HEK293 (cell line): Measurements from ENCODE around the gene AUH.
"Not testable (repeated sequence)": the region's sequence is repeated elsewhere in the genome, so short reads cannot be mapped to it uniquely, and the experiment has no call there.

ENCODE experiments used
- CTCF ChIA-PET: fragments of 350-600 bp; formaldehyde crosslinking; extraction: SDS; loops from one replicate; lab custom pipeline; 2021; ENCODE audit warnings: antibody characterized with exemption; lab: Yijun Ruan, JAX
- POLR2A ChIA-PET: fragments of 300-600 bp; formaldehyde crosslinking; extraction: SDS; loops from one replicate; lab custom pipeline; 2020; ENCODE audit warnings: antibody characterized with exemption, inconsistent platforms; lab: Yijun Ruan, JAX
- H3K27ac ChIP-seq: fragments of 200-500 bp; sonication (Bioruptor generic); 2 replicates; pipeline ENCODE4 v1.5.1; 2014; ENCODE audit warnings: low read depth, low read length, control low read depth, inconsistent platforms; ENCODE audit errors: extremely low read depth
- H3K36me3 ChIP-seq, 2 experiments: fragments of 200-500 bp in 1 of 2; sonication (Bioruptor generic) in 1 of 2; 1 replicate in 1 of 2; 2 replicates in 1 of 2; pipeline ENCODE4 v1.5.1; 2014 to 2017; ENCODE audit warnings: inconsistent platforms in 2 of 2, low read length in 2 of 2; ENCODE audit not compliant: control insufficient read depth in 2 of 2, insufficient read depth in 1 of 2
- H3K4me1 ChIP-seq: fragments of 200-500 bp; sonication (Bioruptor generic); 2 replicates; pipeline ENCODE4 v1.5.1; 2014; ENCODE audit warnings: mild to moderate bottlenecking, low read length, inconsistent platforms; ENCODE audit not compliant: control insufficient read depth, insufficient read depth
- H3K4me3 ChIP-seq: 2 replicates; pipeline ENCODE4 v1.5.1; 2011; ENCODE audit warnings: low read depth, mild to moderate bottlenecking, control low read depth, low read length, moderate library complexity
- H3K9me3 ChIP-seq: fragments of 200-500 bp; sonication (Bioruptor generic); 2 replicates; pipeline ENCODE4 v1.5.1; 2014; ENCODE audit warnings: low read depth, low read length, inconsistent platforms; ENCODE audit not compliant: control insufficient read depth, insufficient read depth
- AEBP2 ChIP-seq: fragments of 450-650 bp; formaldehyde crosslinking; IDR thresholded peaks from 2 replicates; pipeline ENCODE4 v1.5.1; 2016; ENCODE audit warnings: missing biosample characterization, missing genetic modification characterization, borderline replicate concordance
- ATF2 ChIP-seq: fragments of 450-650 bp; formaldehyde crosslinking; IDR thresholded peaks from 2 replicates; pipeline ENCODE4 v1.5.1; 2016; ENCODE audit warnings: missing biosample characterization, missing genetic modification characterization, low read depth
- IKZF3 ChIP-seq: fragments of 450-650 bp; IDR thresholded peaks from 2 replicates; pipeline ENCODE4 v1.5.0; 2018; ENCODE audit warnings: missing biosample characterization, mild to moderate bottlenecking, missing genetic modification characterization, moderate library complexity
- PBX3 ChIP-seq: sonication (generic); formaldehyde crosslinking; IDR thresholded peaks from 2 replicates; pipeline ENCODE4 v1.8.1; 2022; ENCODE audit warnings: mild to moderate bottlenecking, moderate library complexity, missing genetic modification reagents
- SCRT2 ChIP-seq: fragments of 450-650 bp; formaldehyde crosslinking; IDR thresholded peaks from 2 replicates; pipeline ENCODE4 v1.5.1; 2016; ENCODE audit warnings: missing biosample characterization, missing genetic modification characterization
- ZBTB10 ChIP-seq: fragments of 450-650 bp; formaldehyde crosslinking; IDR thresholded peaks from 2 replicates; pipeline ENCODE4 v1.5.1; 2016; ENCODE audit warnings: missing biosample characterization, missing genetic modification characterization
- ZNF155 ChIP-seq: fragments of 450-650 bp; formaldehyde crosslinking; IDR thresholded peaks from 2 replicates; pipeline ENCODE4 v1.5.1; 2016; ENCODE audit warnings: missing biosample characterization, missing genetic modification characterization
- ZNF404 ChIP-seq: fragments of 450-650 bp; formaldehyde crosslinking; IDR thresholded peaks from 2 replicates; pipeline ENCODE4 v1.5.1; 2017; ENCODE audit warnings: missing biosample characterization, missing genetic modification characterization
- ZNF558 ChIP-seq: fragments of 450-650 bp; formaldehyde crosslinking; IDR thresholded peaks from 2 replicates; pipeline ENCODE4 v1.5.1; 2016; ENCODE audit warnings: missing biosample characterization, missing genetic modification characterization
- ZNF654 ChIP-seq: fragments of 450-650 bp; formaldehyde crosslinking; IDR thresholded peaks from 2 replicates; pipeline ENCODE4 v1.5.1; 2016; ENCODE audit warnings: low read depth, missing biosample characterization, missing genetic modification characterization
- ZNF677 ChIP-seq: fragments of 450-650 bp; IDR thresholded peaks from 2 replicates; pipeline ENCODE4 v1.5.0; 2018; ENCODE audit warnings: missing biosample characterization, mild to moderate bottlenecking, missing genetic modification characterization, moderate library complexity
- ZNF76 ChIP-seq: fragments of 450-650 bp; formaldehyde crosslinking; IDR thresholded peaks from 2 replicates; pipeline ENCODE4; 2016; ENCODE audit warnings: low read depth, missing biosample characterization, missing genetic modification characterization, borderline replicate concordance
- ZNF777 ChIP-seq: fragments of 450-650 bp; formaldehyde crosslinking; IDR thresholded peaks from 2 replicates; pipeline ENCODE4 v1.5.1; 2017; ENCODE audit warnings: missing biosample characterization, missing genetic modification characterization, borderline replicate concordance
- ZNF837 ChIP-seq: fragments of 450-650 bp; formaldehyde crosslinking; IDR thresholded peaks from 2 replicates; pipeline ENCODE4 v1.5.1; 2016; ENCODE audit warnings: missing biosample characterization, missing genetic modification characterization
- ZNF843 ChIP-seq: fragments of 450-650 bp; formaldehyde crosslinking; IDR thresholded peaks from 2 replicates; pipeline ENCODE4 v1.5.1; 2016; ENCODE audit warnings: missing biosample characterization, missing genetic modification characterization
- ZSCAN30 ChIP-seq: fragments of 450-650 bp; IDR thresholded peaks from 2 replicates; pipeline ENCODE4 v1.5.1; 2018; ENCODE audit warnings: missing biosample characterization, mild to moderate bottlenecking, missing genetic modification characterization, moderate library complexity
- TF ChIP-seq, protein P1 (sequence below): fragments of 450-650 bp; formaldehyde crosslinking; IDR thresholded peaks from 2 replicates; pipeline ENCODE4 v1.5.1; 2017; ENCODE audit warnings: missing biosample characterization, mild to moderate bottlenecking, missing genetic modification characterization, moderate library complexity

AUH gene

GRCh38 chr9:91199739-91200497 is 161.8 kb downstream of the AUH start:
- no peaks in the 10 kb centered on the region for H3K9me3 ChIP-seq
- TF ChIP-seq ZBTB10 (tag by site-specific recombination) = no peak
- no peak for TF ChIP-seq SCRT2 (tag by site-specific recombination)
- TF ChIP-seq, all 188 proteins: peak for 0
- H3K27ac ChIP-seq = no peak overlapping the region
- H3K36me3 ChIP-seq = no peaks in the 10 kb centered on the region
- H3K4me3 ChIP-seq = no peak overlapping the region
- ChIA-PET POLR2A (no interaction called here), CTCF (interaction anchor here (0.6 to 1.3 kb wide), 3 partner anchors 13 to 69 kb away, joined by 3 read pairs; no protein-coding TSS in a partner anchor)
- no peaks in the 10 kb centered on the region for H3K4me1 ChIP-seq

GRCh38 chr9:91198881-91199280 is 162.8 kb downstream of the AUH start:
- H3K27ac ChIP-seq, POLR2A ChIA-PET, H3K9me3 ChIP-seq, H3K4me3 ChIP-seq, H3K36me3 ChIP-seq, H3K4me1 ChIP-seq: not testable (repeated sequence)
- CTCF ChIA-PET = interaction anchor here (0.6 to 1.5 kb wide), 3 partner anchors 11 to 284 kb away, joined by 3 read pairs; no protein-coding TSS in a partner anchor
- TF ChIP-seq ZNF677 (tag by site-specific recombination) = peak; percentile 93

DNA sequence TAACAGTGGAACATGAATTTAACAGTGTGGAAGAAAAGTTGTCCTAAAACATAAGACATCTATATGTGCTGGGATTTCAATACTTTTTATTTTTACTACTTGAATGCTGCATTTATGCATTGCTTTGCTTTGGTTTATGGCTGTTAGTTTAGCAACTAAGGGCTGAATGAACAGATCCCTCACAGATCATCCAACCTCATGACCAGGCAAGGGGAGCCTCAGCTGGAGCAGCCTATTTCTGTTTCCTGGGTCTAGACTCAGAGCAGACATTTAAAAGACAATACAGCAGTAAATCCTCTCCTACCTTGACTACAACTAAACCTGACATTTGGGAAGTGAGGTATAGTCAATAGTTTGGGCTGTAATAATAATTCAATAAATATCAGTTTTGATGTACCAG is 163.3 kb downstream of the AUH start:
- H3K4me1 ChIP-seq = no peaks in the 10 kb centered on the region
- CTCF ChIA-PET = interaction anchor here (0.6 to 1.5 kb wide), 4 partner anchors 11 to 284 kb away, joined by 3 read pairs; no protein-coding TSS in a partner anchor
- H3K9me3 ChIP-seq = no peaks in the 10 kb centered on the region
- H3K27ac ChIP-seq = no peak overlapping the region
- POLR2A ChIA-PET = no interaction called here
- TF ChIP-seq, protein P1, sequence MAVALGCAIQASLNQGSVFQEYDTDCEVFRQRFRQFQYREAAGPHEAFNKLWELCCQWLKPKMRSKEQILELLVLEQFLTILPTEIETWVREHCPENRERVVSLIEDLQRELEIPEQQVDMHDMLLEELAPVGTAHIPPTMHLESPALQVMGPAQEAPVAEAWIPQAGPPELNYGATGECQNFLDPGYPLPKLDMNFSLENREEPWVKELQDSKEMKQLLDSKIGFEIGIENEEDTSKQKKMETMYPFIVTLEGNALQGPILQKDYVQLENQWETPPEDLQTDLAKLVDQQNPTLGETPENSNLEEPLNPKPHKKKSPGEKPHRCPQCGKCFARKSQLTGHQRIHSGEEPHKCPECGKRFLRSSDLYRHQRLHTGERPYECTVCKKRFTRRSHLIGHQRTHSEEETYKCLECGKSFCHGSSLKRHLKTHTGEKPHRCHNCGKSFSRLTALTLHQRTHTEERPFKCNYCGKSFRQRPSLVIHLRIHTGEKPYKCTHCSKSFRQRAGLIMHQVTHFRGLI (tag by site-specific recombination) = no peak
- TF ChIP-seq ZNF558 (tag by site-specific recombination) = no peak
- no peak for TF ChIP-seq ATF2
- TF ChIP-seq PBX3 (CRISPR knock-in tag) = no peak
- no peak for TF ChIP-seq ZNF843 (tag by site-specific recombination)
- no peak for TF ChIP-seq ZNF155 (tag by site-specific recombination)
- no peak for TF ChIP-seq AEBP2 (tag by site-specific recombination)
- TF ChIP-seq ZNF404 (tag by site-specific recombination) = no peak
- no peak for TF ChIP-seq ZSCAN30 (tag by site-specific recombination)
- no peak for TF ChIP-seq ZNF777
- no peak for TF ChIP-seq IKZF3 (tag by site-specific recombination)
- TF ChIP-seq ZNF654 (tag by site-specific recombination) = no peak
- TF ChIP-seq ZNF837 (tag by site-specific recombination) = no peak
- no peak for TF ChIP-seq ZNF76 (tag by site-specific recombination)
- H3K36me3 ChIP-seq = no peaks in the 10 kb centered on the region
- H3K4me3 ChIP-seq = no peak overlapping the region
